Brain microvascular endothelial cell (primary cell): ENCODE measurements around the gene ZDHHC1.
A peak's percentile ranks its signal among the peaks of the same experiment; 100 is the strongest.
"Not testable (repeated sequence)": the region's sequence is repeated elsewhere in the genome, so short reads cannot be mapped to it uniquely, and the experiment has no call there.

Experiments used
- DNase-seq: peaks from one replicate; pipeline ENCODE4 v3.0.0-alpha.2; 2020
- H3K27ac ChIP-seq: fragments of 250-450 bp; sonication (Bioruptor Pico); 2 replicates; pipeline ENCODE4 v1.5.1; 2020; ENCODE audit warnings: mild to moderate bottlenecking, moderate library complexity
- H3K27me3 ChIP-seq: fragments of 250-450 bp; sonication (Bioruptor Pico); replicated peaks from 2 replicates; pipeline ENCODE4 v1.5.1; 2020; ENCODE audit warnings: mild to moderate bottlenecking
- H3K36me3 ChIP-seq: fragments of 250-450 bp; sonication (Bioruptor Pico); replicated peaks from 2 replicates; pipeline ENCODE4 v1.5.1; 2020; ENCODE audit warnings: mild to moderate bottlenecking
- H3K4me3 ChIP-seq: 2 replicates; pipeline ENCODE4 v1.5.1; 2011; ENCODE audit warnings: low read depth, mild to moderate bottlenecking, control low read depth, low read length, moderate library complexity
- in situ Hi-C: cut with HindIII; loops from 2 replicates; pipeline ENCODE4 v1.10.0; 2017; ENCODE audit warnings: low sequenced_read_pairs, low pct_ligation_motif_present
- TF ChIP-seq, protein P1 (sequence below): IDR thresholded peaks from 2 replicates; pipeline ENCODE4 v1.5.1; 2011; ENCODE audit warnings: low read depth, mild to moderate bottlenecking, moderate library complexity, low read length, control low read depth, inconsistent platforms; ENCODE audit errors: missing control alignments

Gene ZDHHC1

DNA sequence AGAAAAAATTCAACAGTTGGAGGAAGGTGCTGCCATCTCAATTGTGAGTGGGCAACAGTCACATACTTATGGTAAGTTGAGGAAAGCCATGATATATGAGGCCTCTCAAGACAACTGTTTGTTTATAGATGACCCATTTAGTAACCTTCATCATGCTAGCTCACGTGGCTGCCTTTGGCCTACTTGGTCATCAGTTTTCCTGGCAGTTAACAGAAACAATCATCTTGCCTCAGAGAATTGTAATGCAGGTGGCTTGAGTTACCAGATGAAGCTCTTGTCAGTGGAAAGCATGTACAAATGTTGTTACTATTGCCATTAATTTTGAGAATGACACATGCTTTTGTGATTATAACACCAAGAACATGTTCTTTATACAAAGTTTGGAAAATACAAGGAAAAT, 37.6 kb downstream of the ZDHHC1 start:
- no peak overlapping the region for H3K4me3 ChIP-seq
- no peak for DNase-seq
- H3K27me3 ChIP-seq, result no peaks in the 10 kb centered on the region
- H3K27ac ChIP-seq, result no peak overlapping the region
- in situ Hi-C loops, result no loop called here
- TF ChIP-seq, protein P1, sequence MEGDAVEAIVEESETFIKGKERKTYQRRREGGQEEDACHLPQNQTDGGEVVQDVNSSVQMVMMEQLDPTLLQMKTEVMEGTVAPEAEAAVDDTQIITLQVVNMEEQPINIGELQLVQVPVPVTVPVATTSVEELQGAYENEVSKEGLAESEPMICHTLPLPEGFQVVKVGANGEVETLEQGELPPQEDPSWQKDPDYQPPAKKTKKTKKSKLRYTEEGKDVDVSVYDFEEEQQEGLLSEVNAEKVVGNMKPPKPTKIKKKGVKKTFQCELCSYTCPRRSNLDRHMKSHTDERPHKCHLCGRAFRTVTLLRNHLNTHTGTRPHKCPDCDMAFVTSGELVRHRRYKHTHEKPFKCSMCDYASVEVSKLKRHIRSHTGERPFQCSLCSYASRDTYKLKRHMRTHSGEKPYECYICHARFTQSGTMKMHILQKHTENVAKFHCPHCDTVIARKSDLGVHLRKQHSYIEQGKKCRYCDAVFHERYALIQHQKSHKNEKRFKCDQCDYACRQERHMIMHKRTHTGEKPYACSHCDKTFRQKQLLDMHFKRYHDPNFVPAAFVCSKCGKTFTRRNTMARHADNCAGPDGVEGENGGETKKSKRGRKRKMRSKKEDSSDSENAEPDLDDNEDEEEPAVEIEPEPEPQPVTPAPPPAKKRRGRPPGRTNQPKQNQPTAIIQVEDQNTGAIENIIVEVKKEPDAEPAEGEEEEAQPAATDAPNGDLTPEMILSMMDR, result no peak
- H3K36me3 ChIP-seq, result no peaks in the 10 kb centered on the region

DNA sequence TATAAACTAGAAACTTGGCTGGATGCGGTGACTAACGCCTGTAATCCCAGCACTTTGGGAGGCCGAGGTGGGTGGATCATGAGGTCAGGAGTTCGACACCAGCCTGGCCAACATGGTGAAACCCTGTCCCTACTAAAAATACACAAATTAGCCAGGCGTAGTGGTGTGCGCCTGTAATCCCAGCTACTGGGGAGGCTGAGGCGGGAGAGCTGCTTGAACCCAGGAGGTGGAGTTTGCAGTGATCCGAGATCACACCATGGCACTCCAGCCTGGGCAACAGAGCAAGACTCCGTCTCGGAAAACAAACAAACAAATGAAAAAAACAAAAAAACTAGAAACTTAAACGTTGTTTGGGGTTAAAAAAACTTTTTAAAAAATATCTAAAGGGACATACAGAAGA, 40.3 kb downstream of the ZDHHC1 start:
- H3K27me3 ChIP-seq, H3K27ac ChIP-seq: not testable (repeated sequence)

DNA sequence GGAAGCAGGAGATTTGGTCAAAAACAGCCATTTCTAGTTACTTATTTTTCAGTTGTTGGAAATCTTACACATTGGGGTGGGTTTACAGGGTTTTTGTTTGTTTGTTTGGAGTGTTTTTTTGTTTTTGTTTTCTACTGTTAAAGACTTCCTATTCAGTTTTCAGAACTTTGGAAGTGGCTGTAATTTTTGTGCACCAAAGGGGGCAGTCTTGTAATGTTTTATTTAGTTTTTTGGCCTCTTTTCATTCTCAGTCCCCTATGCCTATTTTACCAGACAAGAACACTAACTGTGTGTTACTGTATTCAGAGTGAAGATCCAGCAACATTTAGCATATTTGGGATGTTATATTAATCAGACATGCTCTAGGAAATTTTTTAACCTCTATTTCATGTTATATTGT, 43.6 kb downstream of the ZDHHC1 start:
- Histone ChIP-seq H3K36me3 (no peaks in the 10 kb centered on the region), H3K27me3 (peaks cover 19% of the 10 kb centered on the region), H3K4me3 (no peak overlapping the region), H3K27ac (no peak overlapping the region)
- DNase-seq, result no peak
- in situ Hi-C loops, result no loop called here
- TF ChIP-seq, protein P1, result peak; percentile 32

More for the DNA sequence above, 40.3 kb downstream of the ZDHHC1 start:
- H3K36me3 ChIP-seq, H3K4me3 ChIP-seq, in situ Hi-C loops, DNase-seq: not testable (repeated sequence)

DNA sequence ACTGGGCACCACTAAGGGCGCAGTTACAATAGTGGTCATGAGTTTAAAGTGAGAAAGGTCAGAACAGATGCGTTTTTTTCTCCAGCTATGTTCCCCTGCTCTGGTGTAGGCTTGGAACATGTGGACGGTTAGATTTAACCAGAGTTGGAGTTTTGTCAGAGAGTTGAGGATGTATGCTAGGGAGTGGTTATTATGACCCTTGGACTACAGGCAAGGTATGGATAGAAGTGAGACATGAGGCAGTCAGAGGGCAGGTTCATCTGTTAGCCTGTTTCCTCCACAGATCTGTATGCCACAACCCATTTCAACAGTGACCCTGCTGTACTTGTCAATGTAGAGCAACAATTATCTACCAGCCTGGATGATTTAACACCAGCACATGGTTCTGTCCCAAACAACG, 45.6 kb downstream of the ZDHHC1 start:
- Histone ChIP-seq H3K27ac (no peak overlapping the region), H3K27me3 (peaks cover 22% of the 10 kb centered on the region), H3K4me3 (no peak overlapping the region), H3K36me3 (no peaks in the 10 kb centered on the region)
- in situ Hi-C loops, result no loop called here
- TF ChIP-seq, protein P1, result no peak
- DNase-seq, result no peak

DNA sequence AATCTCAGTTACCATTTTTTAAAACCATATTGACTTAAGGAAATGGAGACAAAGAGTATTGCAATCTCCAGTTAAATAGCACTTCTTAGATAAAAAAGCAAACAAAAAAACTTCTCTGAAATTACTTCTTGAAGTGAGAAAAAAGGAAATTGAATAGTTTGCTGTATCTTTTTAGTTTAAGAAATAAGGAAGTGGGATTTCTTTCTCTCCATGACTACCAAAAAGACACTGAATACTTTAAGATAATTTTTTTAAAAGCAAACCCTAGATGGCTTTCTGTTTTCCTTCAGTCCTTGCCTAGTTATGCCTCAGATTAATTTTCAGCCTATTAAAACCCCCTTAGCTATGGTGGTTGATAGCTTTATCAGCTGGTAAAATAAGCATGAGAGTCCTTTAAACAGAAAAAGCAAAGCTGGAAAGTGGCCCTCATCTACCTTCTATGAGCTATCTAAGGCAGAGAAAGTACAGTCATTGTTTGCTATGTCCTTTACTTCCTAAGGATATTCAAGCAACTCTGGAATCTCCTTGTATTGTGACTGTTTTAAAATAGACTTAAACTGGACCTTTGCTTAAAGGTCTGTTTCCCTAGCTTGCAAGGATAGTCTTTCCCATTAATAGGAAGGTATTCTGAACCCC, 51.6 kb downstream of the ZDHHC1 start:
- TF ChIP-seq, protein P1, result no peak
- Histone ChIP-seq H3K27ac (no peak overlapping the region), H3K27me3 (peaks cover 39% of the 10 kb centered on the region), H3K36me3 (no peaks in the 10 kb centered on the region), H3K4me3 (no peak overlapping the region)
- in situ Hi-C loops, result no loop called here
- DNase-seq, result no peak

DNA sequence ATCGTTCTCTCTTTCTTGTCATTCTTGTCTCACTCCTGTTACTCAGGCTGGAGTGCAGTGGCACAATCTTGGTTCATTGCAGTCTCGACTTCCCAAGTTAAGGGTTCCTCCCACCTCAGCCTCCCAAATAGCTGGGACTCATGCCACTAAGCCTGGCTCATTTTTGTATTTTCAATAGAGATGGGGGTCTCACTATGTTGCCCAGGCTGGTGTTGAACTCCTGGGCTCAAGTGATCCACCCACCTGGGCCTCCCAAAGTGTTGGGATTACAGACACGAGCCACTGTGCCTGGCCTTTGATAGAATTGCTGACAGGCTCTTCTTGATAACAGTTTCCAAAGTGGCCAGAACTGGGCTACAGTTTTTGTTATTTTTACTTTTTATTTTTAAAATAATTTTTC, 55.2 kb downstream of the ZDHHC1 start:
- in situ Hi-C loops, result no loop called here
- no peak for DNase-seq
- Histone ChIP-seq H3K27me3 (peaks cover 28% of the 10 kb centered on the region), H3K36me3 (no peaks in the 10 kb centered on the region), H3K4me3 (no peak overlapping the region), H3K27ac (no peak overlapping the region)
- TF ChIP-seq, protein P1, result no peak

DNA sequence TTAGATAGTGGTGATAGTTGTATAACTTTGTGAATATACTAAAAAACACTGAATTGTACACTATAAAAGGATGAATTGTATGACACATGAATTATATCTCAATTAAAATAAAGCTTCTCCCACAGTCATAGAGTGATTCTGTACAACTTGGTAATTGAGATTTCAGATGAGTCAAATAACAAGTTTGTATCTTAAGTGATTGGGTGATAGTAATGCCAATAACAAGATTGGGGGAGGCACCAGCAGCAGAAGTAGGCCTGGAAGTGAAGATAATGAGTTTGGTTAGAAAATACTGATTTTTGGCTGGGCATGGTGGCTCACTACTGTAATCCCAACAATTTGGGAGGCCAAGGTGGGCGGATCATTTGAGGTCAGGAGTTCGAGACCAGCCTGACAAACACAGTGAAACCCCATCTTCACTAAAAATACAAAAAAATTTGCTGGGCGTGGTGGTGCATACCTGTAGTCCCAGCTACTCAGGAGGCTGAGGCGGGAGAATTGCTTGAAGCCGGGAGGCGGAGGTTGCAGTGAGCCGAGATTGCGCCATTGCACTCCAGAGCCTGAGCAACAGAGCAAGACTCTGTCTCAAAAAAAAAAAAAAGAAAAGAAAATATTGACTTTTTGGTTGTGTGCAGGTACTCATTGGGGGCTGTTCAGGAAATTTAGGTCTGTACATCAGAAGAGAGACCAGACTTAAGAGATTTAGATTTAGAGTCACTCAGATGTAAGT, 56.6 kb downstream of the ZDHHC1 start:
- H3K4me3 ChIP-seq, DNase-seq, in situ Hi-C loops, H3K27ac ChIP-seq, H3K36me3 ChIP-seq: not testable (repeated sequence)
- peaks cover 22% of the 10 kb centered on the region for H3K27me3 ChIP-seq
